Measurements from ENCODE around the gene DSTN.
"Not testable (repeated sequence)": the region's sequence is repeated elsewhere in the genome, so short reads cannot be mapped to it uniquely, and the experiment has no call there.

DSTN gene

GRCh38 chr20:17648791-17649730, 79.2 kb downstream of the DSTN start:
- in situ Hi-C loops (cut with MboI; ENCODE audit: low sequenced_read_pairs): no loop called here

GRCh38 chr20:17650301-17651128, 80.6 kb downstream of the DSTN start:
- in situ Hi-C loops (cut with MboI; ENCODE audit: low sequenced_read_pairs): no loop called here

- in situ Hi-C loops (cut with MboI; ENCODE audit: low sequenced_read_pairs): no loop called here
Measured at GRCh38 chr20:17651129-17651759, 81.4 kb downstream of the DSTN start.

GRCh38 chr20:17651760-17652388, 82.0 kb downstream of the DSTN start:
- in situ Hi-C loops (cut with MboI; ENCODE audit: low sequenced_read_pairs): no loop called here

GRCh38 chr20:17652411-17652810, 82.5 kb downstream of the DSTN start:
- in situ Hi-C loops (cut with MboI; ENCODE audit: low sequenced_read_pairs): no loop called here

- in situ Hi-C loops (cut with MboI; ENCODE audit: low sequenced_read_pairs): no loop called here
Measured at GRCh38 chr20:17653835-17654648, 84.2 kb downstream of the DSTN start.

GRCh38 chr20:17654649-17655285, 84.9 kb downstream of the DSTN start:
- in situ Hi-C loops (cut with MboI; ENCODE audit: low sequenced_read_pairs): no loop called here

- in situ Hi-C loops (cut with MboI; ENCODE audit: low sequenced_read_pairs): no loop called here
Measured at GRCh38 chr20:17655286-17655651, 85.4 kb downstream of the DSTN start.

GRCh38 chr20:17655865-17656479, 86.1 kb downstream of the DSTN start:
- in situ Hi-C loops (cut with MboI; ENCODE audit: low sequenced_read_pairs): no loop called here

- in situ Hi-C loops (cut with MboI; ENCODE audit: low sequenced_read_pairs): no loop called here
Measured at GRCh38 chr20:17657079-17657825, 87.4 kb downstream of the DSTN start.

- in situ Hi-C loops (cut with MboI; ENCODE audit: low sequenced_read_pairs): no loop called here
Measured at GRCh38 chr20:17657898-17658647, 88.2 kb downstream of the DSTN start.

GRCh38 chr20:17658648-17658993, 88.7 kb downstream of the DSTN start:
- in situ Hi-C loops (cut with MboI; ENCODE audit: low sequenced_read_pairs): no loop called here

- in situ Hi-C loops (cut with MboI; ENCODE audit: low sequenced_read_pairs): not testable (repeated sequence)
Measured at GRCh38 chr20:17659344-17659743, 89.5 kb downstream of the DSTN start.
